ENCODE data around the gene RHOC.

RHOC gene

GRCh38 chr1:112715264-112716053, 8.5 kb upstream of the RHOC start, which contains the start of gene PPM1J:
Gene PPM1J, minus strand, starts transcription at chr1:112715332. Its CDS starts 31 bp downstream, at chr1:112715301.
- peak; percentile 70 for DNase-seq (ENCODE audit: extremely low read depth, low read depth)
- no peak for TF ChIP-seq CTCF (IDR thresholded peaks at IDR 0.05; ENCODE audit: low read depth, low read length)

- DNase-seq (ENCODE audit: extremely low read depth, low read depth), result no peak
- TF ChIP-seq CTCF (IDR thresholded peaks at IDR 0.05; ENCODE audit: low read depth, low read length), result peak; percentile 2; the same call in 1 of the 2 replicates
Observed at GRCh38 chr1:112714313-112715263, 7.7 kb upstream of the RHOC start.

GRCh38 chr1:112713466-112714312, 6.8 kb upstream of the RHOC start:
- DNase-seq (ENCODE audit: extremely low read depth, low read depth), result no peak
- TF ChIP-seq CTCF (IDR thresholded peaks at IDR 0.05; ENCODE audit: low read depth, low read length), result no peak

- no peak for TF ChIP-seq CTCF (IDR thresholded peaks at IDR 0.05; ENCODE audit: low read depth, low read length)
- no peak for DNase-seq (ENCODE audit: extremely low read depth, low read depth)
Observed at GRCh38 chr1:112712701-112713128, 5.8 kb upstream of the RHOC start.

- TF ChIP-seq CTCF (IDR thresholded peaks at IDR 0.05; ENCODE audit: low read depth, low read length), result no peak
- no peak for DNase-seq (ENCODE audit: extremely low read depth, low read depth)
Observed at GRCh38 chr1:112712191-112712590, 5.3 kb upstream of the RHOC start.

GRCh38 chr1:112711670-112712069, 4.7 kb upstream of the RHOC start:
- DNase-seq (ENCODE audit: extremely low read depth, low read depth), result no peak
- no peak for TF ChIP-seq CTCF (IDR thresholded peaks at IDR 0.05; ENCODE audit: low read depth, low read length)

Data from AG09319 (cell line).